Pancreas (tissue), 10 donors: ENCODE results near the gene PRMT3. TPM values are rescaled to one million over a fixed set of nuclear protein-coding genes. Genes with fewer than 3 reads are reported as not detected.
A peak's percentile ranks its signal among the peaks of the same experiment; 100 is the strongest.
"Not testable (repeated sequence)": the region's sequence is repeated elsewhere in the genome, so short reads cannot be mapped to it uniquely, and the experiment has no call there.

Source experiments
- ATAC-seq, 4 donors: fragments of 200-7000 bp; cut with Tn5 transposase; one replicate each; pipeline versions ENCODE4 v1.8.0 to v1.9.1; 2020; ENCODE audit warnings: mild to moderate bottlenecking in 4 of 4, moderate library complexity in 4 of 4
- DNase-seq, 6 donors: peaks; one replicate each; pipeline ENCODE4 v3.0.0-alpha.2; 2020
- FAIRE-seq: peaks from 2 replicates; lab custom pipeline; 2012; peaks lifted over from hg19 to GRCh38; lab: Jason Lieb, UNC
- H3K27ac ChIP-seq, 4 donors: fragments of 200-600 bp; sonication (generic); 1 replicate in 3 of 4; 2 replicates in 1 of 4; pipeline versions ENCODE4 v1.5.0 to v1.8.0; 2020
- H3K27me3 ChIP-seq, 4 donors: fragments of 200-600 bp; one replicate each; pipeline ENCODE4 v1.8.0; 2021
- H3K36me3 ChIP-seq, 3 donors: fragments of 200-600 bp; sonication (generic) in 1 of 3; one replicate each; pipeline versions ENCODE4 v1.5.0 to v1.8.0; 2020 to 2021
- H3K4me1 ChIP-seq, 3 donors: fragments of 200-600 bp; one replicate each; pipeline ENCODE4 v1.8.0; 2021
- H3K4me3 ChIP-seq, 4 donors: fragments of 200-600 bp; sonication (generic) in 2 of 4; one replicate each; pipeline versions ENCODE4 v1.5.0 to v1.8.0; 2020 to 2021
- H3K9me3 ChIP-seq, 4 donors: fragments of 200-600 bp; one replicate each; pipeline ENCODE4 v1.8.0; 2021
- CTCF ChIP-seq, 4 donors: fragments of 200-600 bp; sonication (generic) in 3 of 4; IDR thresholded peaks; one replicate each; pipeline versions ENCODE4 v1.5.0 to v1.8.0; 2021; ENCODE audit warnings: antibody characterized with exemption in 4 of 4
- WGBS, 2 donors: extraction: QIAGEN DNeasy Blood & Tissue Kit; methylation state at CpG; one replicate each; pipeline ENCODE4 v1.1.7; 2013; 5-methylcytosine and 5-hydroxymethylcytosine counted together
- intact Hi-C, 3 donors: fragments of 100-400 bp; cut with DNase I; formaldehyde crosslinking; loops; one replicate each; pipeline versions ENCODE4 v1.11.1 to v1.14.2; 2022
- polyA plus RNA-seq, 2 donors: library from polyadenylated mRNA; stranded (reverse); fragments of 200-250 nt; gene quantifications; one replicate each; pipeline ENCODE4 v1.2.3, GENCODE V29; 2013
- total RNA-seq, 6 donors: library from RNA; stranded (reverse); fragmentation: NEBNext Ultra II Directional in 4 of 6; extraction: Animal tissue kit (Norgen Biotek cat#: 25700) in 4 of 6; gene quantifications; one replicate each; pipeline versions ENCODE4 v1.2.1 to v1.2.4, GENCODE V29; 2021 to 2023
- donor health status: healthy with polysubstance abuse.
- donor health status: DM: no; HTN: no; CAD: no; lungs with moderate emphysema.
- donor health status: DM: no; HTN: no; CAD: no.
- donor health status: control.
- donor health status: control.
- donor health status: Bipolar disorder and iron deficiency.
- donor health status: DM: yes; HTN: yes; CAD: no.
- donor health status: DM: no; HTN: no; CAD: no.
- donor health status: DM: no; HTN: no; CAD: no.
- donor health status: DM: yes; HTN: yes; CAD: no.

Gene PRMT3
- total and polyA plus RNA-seq, 8 donors, result 4.9 to 10.3 (median 5.9) TPM

GRCh38 chr11:20362481-20362880 lies 25.0 kb upstream of the PRMT3 start:
- Histone ChIP-seq H3K4me1 (no peaks in the 10 kb centered on the region), H3K27me3 (no peaks in the 10 kb centered on the region), H3K36me3 (no peaks in the 10 kb centered on the region), H3K4me3 (no peak overlapping the region), H3K27ac (no peak overlapping the region), H3K9me3 (no peaks in the 10 kb centered on the region)
- FAIRE-seq, result no peak
- TF ChIP-seq CTCF (IDR thresholded peaks at IDR 0.05), result no peak
- DNase-seq, result no peak
- intact Hi-C loops, result no loop called here
- 0% methylated on average over 1 of the region's 1 CpG for WGBS, 2 donors
- ATAC-seq, result no peak

GRCh38 chr11:20363149-20363499 lies 24.4 kb upstream of the PRMT3 start:
- Histone ChIP-seq H3K9me3 (no peaks in the 10 kb centered on the region), H3K4me1 (no peaks in the 10 kb centered on the region), H3K4me3 (peak overlapping the region; percentile 74 to 99 (median 82)), H3K36me3 (no peaks in the 10 kb centered on the region), H3K27ac (peak overlapping the region in 2 of 4 donors; percentile 73 to 85), H3K27me3 (no peaks in the 10 kb centered on the region)
- ATAC-seq (peak in 2 of 4 donors; percentile 2 to 3), FAIRE-seq (no peak), DNase-seq (no peak)
- no peak for TF ChIP-seq CTCF (IDR thresholded peaks at IDR 0.05)
- WGBS, 2 donors, result 75 to 77% methylated on average over 2 of the region's 2 CpGs
- intact Hi-C loops, result no loop called here

- peak; percentile 88 to 92 (median 90) for ATAC-seq
- FAIRE-seq, result no peak
- H3K27ac ChIP-seq, result peak within 1 kb of the TSS; percentile 49 to 85 (median 68)
- H3K27me3 ChIP-seq, result no peaks in the 10 kb centered on the region
- H3K4me3 ChIP-seq, result peak within 1 kb of the TSS; percentile 74 to 99 (median 82)
- H3K36me3 ChIP-seq, result no peaks in the 10 kb centered on the region
- no peak for TF ChIP-seq CTCF (IDR thresholded peaks at IDR 0.05)
- intact Hi-C loops, result no loop called here
- H3K9me3 ChIP-seq, result no peaks in the 10 kb centered on the region
- WGBS, 2 donors, result 1 to 2% methylated on average over 60 to 68 of the region's 68 CpGs
- DNase-seq, result peak; percentile 45 to 86 (median 66)
- no peaks in the 10 kb centered on the region for H3K4me1 ChIP-seq
Measured at GRCh38 chr11:20363500-20364340, 23.8 kb upstream of the PRMT3 start, which contains the start of gene HTATIP2. TSS of gene HTATIP2 (plus strand) at chr11:20363714. CDS start at chr11:20364238, 524 bp downstream.

- Histone ChIP-seq H3K27me3 (no peaks in the 10 kb centered on the region), H3K4me1 (no peaks in the 10 kb centered on the region), H3K36me3 (no peaks in the 10 kb centered on the region), H3K27ac (peak overlapping the region; percentile 49 to 85 (median 68)), H3K9me3 (no peaks in the 10 kb centered on the region), H3K4me3 (peak overlapping the region; percentile 74 to 99 (median 82))
- intact Hi-C loops, result no loop called here
- DNase-seq, result peak in 3 of 6 donors; percentile 9 to 39 (median 37)
- no peak for TF ChIP-seq CTCF (IDR thresholded peaks at IDR 0.05)
- ATAC-seq, result peak; percentile 38 to 60 (median 52)
- 15 to 20% methylated on average over 6 of the region's 6 CpGs for WGBS, 2 donors
- no peak for FAIRE-seq
Measured at GRCh38 chr11:20364341-20364792, 23.1 kb upstream of the PRMT3 start.

GRCh38 chr11:20365465-20365864 lies 22.1 kb upstream of the PRMT3 start:
- 93 to 97% methylated on average over 6 of the region's 6 CpGs for WGBS, 2 donors
- H3K4me3 ChIP-seq, H3K27ac ChIP-seq, ATAC-seq, H3K27me3 ChIP-seq, H3K4me1 ChIP-seq, H3K9me3 ChIP-seq, FAIRE-seq, intact Hi-C loops, DNase-seq, H3K36me3 ChIP-seq: not testable (repeated sequence)
